K562 (cell line): ENCODE data around the gene MYH3. TPM values are rescaled to one million over a fixed set of nuclear protein-coding genes. Genes with fewer than 3 reads are reported as not detected.

Experiments
- ATAC-seq: fragments of 200-7000 bp; cut with Tn5 transposase; 3 replicates; pipeline ENCODE4 v1.9.1; 2020; ENCODE audit warnings: moderate library complexity
- BruUV-seq: library from RNA; stranded (reverse); fragments of 400-500 nt; replicated peaks from 2 replicates; lab custom pipeline; 2021; lab: Mats Ljungman, UMichigan
- CTCF ChIA-PET: fragments of 300-600 bp; formaldehyde crosslinking; extraction: SDS; loops from one replicate; lab custom pipeline; 2021; ENCODE audit warnings: low intra/inter-chr PET ratio; lab: Yijun Ruan, JAX
- POLR2A ChIA-PET: fragments of 300-600, 350-650 bp; sonication (Branson Sonifier 250); formaldehyde crosslinking; extraction: SDS; loops from one replicate; lab custom pipeline; 2021; ENCODE audit warnings: antibody characterized with exemption, inconsistent platforms; lab: Yijun Ruan, JAX
- DNase-seq, 4 experiments: peaks; one replicate each; pipeline versions ENCODE4 v3.0.0 to v3.0.0-alpha.2; 2011 to 2018; ENCODE audit warnings: low spot score in 3 of 4, mixed read lengths in 3 of 4; ENCODE audit errors: extremely low read depth in 1 of 4
- FAIRE-seq: peaks from 2 replicates; lab custom pipeline; 2011; peaks lifted over from hg19 to GRCh38; lab: Jason Lieb, UNC
- H2AFZ ChIP-seq: 2 replicates; pipeline ENCODE4 v1.6.0; 2011; ENCODE audit warnings: low read depth, low read length, control low read depth, inconsistent platforms
- H3K27ac ChIP-seq: fragments of 200-600 bp; 3 replicates; pipeline ENCODE4 v1.8.0; 2011; ENCODE audit warnings: low read depth, mild to moderate bottlenecking, control low read depth, inconsistent platforms, low read length, moderate library complexity, mixed read lengths; ENCODE audit errors: extremely low read depth
- H3K27me3 ChIP-seq, 2 experiments: fragments of 300-600 bp in 1 of 2; 2 replicates in 1 of 2; 3 replicates in 1 of 2; pipeline versions ENCODE4 v1.6.0 to v1.8.0; 2011; ENCODE audit warnings: inconsistent platforms in 2 of 2, low read length in 2 of 2, mild to moderate bottlenecking in 1 of 2, mixed read lengths in 1 of 2, moderate library complexity in 1 of 2; ENCODE audit not compliant: control insufficient read depth in 2 of 2, insufficient read depth in 2 of 2
- H3K36me3 ChIP-seq: fragments of 300-600 bp; 3 replicates; pipeline ENCODE4 v1.8.0; 2011; ENCODE audit warnings: mild to moderate bottlenecking, low read length, inconsistent platforms; ENCODE audit not compliant: control insufficient read depth, insufficient read depth
- H3K4me1 ChIP-seq, 2 experiments: fragments of 200-600 bp in 1 of 2; replicated peaks in 1 of 2; 2 replicates in 1 of 2; 3 replicates in 1 of 2; pipeline versions ENCODE4 v1.5.1 to v1.8.0; 2011; ENCODE audit warnings: inconsistent platforms in 2 of 2, low read length in 2 of 2, mild to moderate bottlenecking in 1 of 2, mixed read lengths in 1 of 2, moderate library complexity in 1 of 2; ENCODE audit not compliant: control insufficient read depth in 2 of 2, insufficient read depth in 2 of 2
- H3K4me2 ChIP-seq: 2 replicates; pipeline ENCODE4 v1.6.1; 2011; ENCODE audit warnings: low read length, control low read depth, inconsistent platforms, mixed read lengths; ENCODE audit not compliant: insufficient read depth
- H3K4me3 ChIP-seq: fragments of 200-600 bp; sonication (generic), shearing (Covaris generic); 2 replicates; pipeline ENCODE4 v1.5.1; 2016; ENCODE audit warnings: control low read depth, inconsistent platforms
- H3K79me2 ChIP-seq: fragments of 200-600 bp; 3 replicates; pipeline ENCODE4 v1.8.0; 2011; ENCODE audit warnings: low read length, inconsistent platforms; ENCODE audit not compliant: control insufficient read depth, insufficient read depth
- H3K9ac ChIP-seq, 2 experiments: 2 replicates each; pipeline versions ENCODE4 v1.6.0 to v1.6.1; 2011; ENCODE audit warnings: low read depth in 2 of 2, low read length in 2 of 2, control low read depth in 1 of 2, inconsistent platforms in 1 of 2, mild to moderate bottlenecking in 1 of 2, mixed read lengths in 1 of 2; ENCODE audit not compliant: insufficient read depth in 1 of 2
- H3K9me1 ChIP-seq: one replicate; pipeline ENCODE4 v1.6.0; 2011; ENCODE audit warnings: inconsistent platforms, mild to moderate bottlenecking, low read length, moderate library complexity; ENCODE audit not compliant: control insufficient read depth, insufficient read depth
- H3K9me3 ChIP-seq: replicated peaks from 2 replicates; pipeline ENCODE4 v1.5.1; 2011; ENCODE audit warnings: low read depth, low read length, inconsistent platforms; ENCODE audit not compliant: control insufficient read depth, insufficient read depth
- H4K20me1 ChIP-seq: replicated peaks from 2 replicates; pipeline ENCODE4 v1.6.1; 2011; ENCODE audit warnings: low read length, inconsistent platforms, mixed read lengths; ENCODE audit not compliant: control insufficient read depth, insufficient read depth
- FOXA3 ChIP-seq, 2 experiments: fragments of 450-650 bp in 1 of 2; sonication (generic) in 1 of 2; formaldehyde crosslinking; IDR thresholded peaks in 1 of 2; conservative IDR thresholded peaks in 1 of 2; 2 replicates each; pipeline versions ENCODE4 v1.4.0 to v1.8.0; 2020 to 2022; ENCODE audit warnings: mild to moderate bottlenecking in 2 of 2, missing genetic modification reagents in 1 of 2
- HNRNPUL1 ChIP-seq: fragments of 200-400 bp; formaldehyde crosslinking; IDR thresholded peaks from 2 replicates; pipeline ENCODE4 v1.6.1; 2017; ENCODE audit warnings: low read length
- KAT8 ChIP-seq: fragments of 450-650 bp; IDR thresholded peaks from 2 replicates; pipeline ENCODE4 v1.6.1; 2016; ENCODE audit warnings: low read depth, mild to moderate bottlenecking
- NFYB ChIP-seq: IDR thresholded peaks from 2 replicates; pipeline ENCODE4 v1.6.1; 2011; ENCODE audit warnings: mild to moderate bottlenecking, moderate library complexity; ENCODE audit not compliant: insufficient read length; ENCODE audit errors: extremely low read depth
- PHB ChIP-seq: fragments of 250-450 bp; sonication (Bioruptor Pico); IDR thresholded peaks from 2 replicates; pipeline ENCODE4 v1.5.0; 2021
- YY1 ChIP-seq, 3 experiments: IDR thresholded peaks; 2 replicates each; pipeline ENCODE4 v1.6.1; 2011; ENCODE audit warnings: low read length in 2 of 3, mild to moderate bottlenecking in 2 of 3, moderate library complexity in 2 of 3, borderline replicate concordance in 1 of 3, control low read depth in 1 of 3, low read depth in 1 of 3; ENCODE audit not compliant: insufficient read depth in 3 of 3, insufficient replicate concordance in 2 of 3, control insufficient read depth in 1 of 3, insufficient read length in 1 of 3; ENCODE audit errors: extremely low read depth in 1 of 3
- ZNF586 ChIP-seq: fragments of 450-650 bp; formaldehyde crosslinking; conservative IDR thresholded peaks from 2 replicates; pipeline ENCODE4 v1.4.0; 2020; ENCODE audit warnings: mild to moderate bottlenecking, moderate library complexity
- WGBS: fragments of 100-300 bp; shearing (Covaris generic); methylation state at CpG from one replicate; pipeline ENCODE4 v1.1.6; 2016; ENCODE audit warnings: low coverage, mixed read lengths; ENCODE audit not compliant: insufficient coverage; ENCODE audit errors: missing lambda C conversion rate; 5-methylcytosine and 5-hydroxymethylcytosine counted together
- in situ Hi-C: fragments of 300-500 bp; cut with MboI; formaldehyde crosslinking; loops from 4 replicates; pipeline ENCODE4 v1.15.0; 2018; ENCODE audit warnings: inconsistent platforms, mixed read lengths
- intact Hi-C: fragments of 100-400 bp; cut with micrococcal nuclease; formaldehyde crosslinking; loops from 2 replicates; pipeline ENCODE4 v1.14.2; 2022
- polyA plus RNA-seq, 8 experiments: library from polyadenylated mRNA; depleted of rRNA in 4 of 8; stranded (reverse) in 5 of 8; unstranded in 3 of 8; fragments of >200 nt; fragmentation: Nextera tagmentation in 2 of 8; fragmentation: Illumina TruSeq in 1 of 8; extraction: Ambion mirVana in 2 of 8; extraction: Trizol in 1 of 8; gene quantifications; 2 replicates each; pipeline versions ENCODE4 v1.2.1 to v1.2.3, GENCODE V29; 2011 to 2014; ENCODE audit warnings: inconsistent platforms in 1 of 8, missing spikeins in 1 of 8
- total RNA-seq, 7 experiments: library from RNA; depleted of rRNA in 6 of 7; stranded (reverse); fragments of >200 nt in 6 of 7; fragmentation: Illumina TruSeq in 2 of 7; extraction: Trizol in 2 of 7; gene quantifications; 2 replicates each; pipeline versions ENCODE4 v1.2.1 to v1.2.3, GENCODE V29; 2011 to 2021; ENCODE audit warnings: low replicate concordance in 1 of 7
- TF ChIP-seq, protein P1 (sequence below): sonication (generic); formaldehyde crosslinking; IDR thresholded peaks from 2 replicates; pipeline ENCODE4 v1.8.1; 2022; ENCODE audit warnings: missing genetic modification reagents
- TF ChIP-seq, protein P2 (sequence below): fragments of 250-450 bp; sonication (Bioruptor Pico); IDR thresholded peaks from 2 replicates; pipeline ENCODE4 v1.5.0; 2022; ENCODE audit warnings: mild to moderate bottlenecking
- TF ChIP-seq, protein P3 (sequence below): fragments of 450-650 bp; IDR thresholded peaks from 2 replicates; pipeline ENCODE4 v1.6.1; 2016; ENCODE audit warnings: borderline replicate concordance

Gene MYH3
- total and polyA plus RNA-seq, 9 of the 15 experiments (the other 6 are each of a cell fraction or from before 2014, with no cell fraction given): 0.24 to 0.75 (median 0.40) TPM; not detected in 1

DNA sequence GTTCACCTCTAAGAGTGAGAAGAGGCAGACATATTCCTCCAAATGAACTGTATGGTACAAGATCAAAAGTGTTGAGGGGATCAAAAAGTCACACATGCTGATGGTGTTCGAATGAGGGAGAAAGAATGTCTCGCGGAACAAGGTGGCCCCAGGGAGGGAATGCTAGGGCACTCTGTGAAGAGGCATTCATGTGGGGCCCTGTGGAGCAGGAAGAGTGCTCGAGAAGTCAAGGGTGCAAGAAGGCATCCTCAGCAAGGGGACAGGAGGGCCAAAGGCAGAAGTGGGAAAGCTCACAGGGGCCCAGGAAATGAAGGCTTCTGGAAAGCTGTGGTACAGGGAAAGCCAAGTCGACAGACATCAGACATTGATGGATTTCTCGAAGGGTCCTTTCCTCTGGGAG is 6.1 kb upstream of the MYH3 start:
- no peak for DNase-seq
- no peak for ATAC-seq
- no peak overlapping the region for H3K9ac ChIP-seq
- H3K9me3 ChIP-seq: no peaks in the 10 kb centered on the region
- FAIRE-seq: no peak
- no peaks in the 10 kb centered on the region for H3K79me2 ChIP-seq
- CTCF ChIA-PET: no interaction called here
- TF ChIP-seq, protein P1, sequence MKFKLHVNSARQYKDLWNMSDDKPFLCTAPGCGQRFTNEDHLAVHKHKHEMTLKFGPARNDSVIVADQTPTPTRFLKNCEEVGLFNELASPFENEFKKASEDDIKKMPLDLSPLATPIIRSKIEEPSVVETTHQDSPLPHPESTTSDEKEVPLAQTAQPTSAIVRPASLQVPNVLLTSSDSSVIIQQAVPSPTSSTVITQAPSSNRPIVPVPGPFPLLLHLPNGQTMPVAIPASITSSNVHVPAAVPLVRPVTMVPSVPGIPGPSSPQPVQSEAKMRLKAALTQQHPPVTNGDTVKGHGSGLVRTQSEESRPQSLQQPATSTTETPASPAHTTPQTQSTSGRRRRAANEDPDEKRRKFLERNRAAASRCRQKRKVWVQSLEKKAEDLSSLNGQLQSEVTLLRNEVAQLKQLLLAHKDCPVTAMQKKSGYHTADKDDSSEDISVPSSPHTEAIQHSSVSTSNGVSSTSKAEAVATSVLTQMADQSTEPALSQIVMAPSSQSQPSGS (CRISPR knock-in tag): no peak
- TF ChIP-seq FOXA3 (CRISPR knock-in tag; conservative IDR thresholded peaks at IDR 0.05 in 1 of 2, IDR thresholded peaks at IDR 0.05 in 1 of 2) (no peak), YY1 (IDR thresholded peaks at IDR 0.05; ENCODE audit: borderline replicate concordance in 1 of 3, control insufficient read depth in 1 of 3, extremely low read depth in 1 of 3, insufficient read depth in 3 of 3, insufficient read length in 1 of 3, insufficient replicate concordance in 2 of 3, low read depth in 1 of 3, low read length in 2 of 3) (no peak), NFYB (no peak), PHB (CRISPR knock-in tag) (no peak), KAT8 (no peak), ZNF586 (CRISPR knock-in tag) (no peak), HNRNPUL1 (no peak)
- TF ChIP-seq, protein P2, sequence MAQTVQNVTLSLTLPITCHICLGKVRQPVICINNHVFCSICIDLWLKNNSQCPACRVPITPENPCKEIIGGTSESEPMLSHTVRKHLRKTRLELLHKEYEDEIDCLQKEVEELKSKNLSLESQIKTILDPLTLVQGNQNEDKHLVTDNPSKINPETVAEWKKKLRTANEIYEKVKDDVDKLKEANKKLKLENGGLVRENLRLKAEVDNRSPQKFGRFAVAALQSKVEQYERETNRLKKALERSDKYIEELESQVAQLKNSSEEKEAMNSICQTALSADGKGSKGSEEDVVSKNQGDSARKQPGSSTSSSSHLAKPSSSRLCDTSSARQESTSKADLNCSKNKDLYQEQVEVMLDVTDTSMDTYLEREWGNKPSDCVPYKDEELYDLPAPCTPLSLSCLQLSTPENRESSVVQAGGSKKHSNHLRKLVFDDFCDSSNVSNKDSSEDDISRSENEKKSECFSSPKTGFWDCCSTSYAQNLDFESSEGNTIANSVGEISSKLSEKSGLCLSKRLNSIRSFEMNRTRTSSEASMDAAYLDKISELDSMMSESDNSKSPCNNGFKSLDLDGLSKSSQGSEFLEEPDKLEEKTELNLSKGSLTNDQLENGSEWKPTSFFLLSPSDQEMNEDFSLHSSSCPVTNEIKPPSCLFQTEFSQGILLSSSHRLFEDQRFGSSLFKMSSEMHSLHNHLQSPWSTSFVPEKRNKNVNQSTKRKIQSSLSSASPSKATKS (CRISPR knock-in tag): no peak
- TF ChIP-seq, protein P3, sequence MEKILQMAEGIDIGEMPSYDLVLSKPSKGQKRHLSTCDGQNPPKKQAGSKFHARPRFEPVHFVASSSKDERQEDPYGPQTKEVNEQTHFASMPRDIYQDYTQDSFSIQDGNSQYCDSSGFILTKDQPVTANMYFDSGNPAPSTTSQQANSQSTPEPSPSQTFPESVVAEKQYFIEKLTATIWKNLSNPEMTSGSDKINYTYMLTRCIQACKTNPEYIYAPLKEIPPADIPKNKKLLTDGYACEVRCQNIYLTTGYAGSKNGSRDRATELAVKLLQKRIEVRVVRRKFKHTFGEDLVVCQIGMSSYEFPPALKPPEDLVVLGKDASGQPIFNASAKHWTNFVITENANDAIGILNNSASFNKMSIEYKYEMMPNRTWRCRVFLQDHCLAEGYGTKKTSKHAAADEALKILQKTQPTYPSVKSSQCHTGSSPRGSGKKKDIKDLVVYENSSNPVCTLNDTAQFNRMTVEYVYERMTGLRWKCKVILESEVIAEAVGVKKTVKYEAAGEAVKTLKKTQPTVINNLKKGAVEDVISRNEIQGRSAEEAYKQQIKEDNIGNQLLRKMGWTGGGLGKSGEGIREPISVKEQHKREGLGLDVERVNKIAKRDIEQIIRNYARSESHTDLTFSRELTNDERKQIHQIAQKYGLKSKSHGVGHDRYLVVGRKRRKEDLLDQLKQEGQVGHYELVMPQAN: no peak
- H3K9me1 ChIP-seq: no peaks in the 10 kb centered on the region
- no peak overlapping the region for H3K4me2 ChIP-seq
- no peaks in the 10 kb centered on the region for H3K36me3 ChIP-seq
- in situ Hi-C loops (no loop called here), intact Hi-C loops (no loop called here)
- no peak overlapping the region for H3K27ac ChIP-seq
- POLR2A ChIA-PET: no interaction called here
- no peaks in the 10 kb centered on the region for H3K4me1 ChIP-seq
- no peak overlapping the region for H2AFZ ChIP-seq
- 32% methylated on average over 3 of the region's 6 CpGs for WGBS
- BruUV-seq: no TSS peak
- H4K20me1 ChIP-seq: no peaks in the 10 kb centered on the region
- no peaks in the 10 kb centered on the region for H3K27me3 ChIP-seq
- H3K4me3 ChIP-seq: no peak overlapping the region
